ACC112 (cell line): Measurements from ENCODE around the gene GOLGA3.

Experiments used
- H2AFZ ChIP-seq: fragments of 200-600 bp; sonication (generic); one replicate; pipeline ENCODE4 v1.6.0; 2017; ENCODE audit warnings: antibody characterized with exemption, low read length; ENCODE audit not compliant: unreplicated experiment
- H3K27ac ChIP-seq: fragments of 200-600 bp; sonication (generic); 2 replicates; pipeline ENCODE4 v1.5.1; 2014; ENCODE audit warnings: low read depth, mild to moderate bottlenecking, antibody characterized with exemption, low read length, moderate library complexity
- H3K27me3 ChIP-seq: fragments of 200-600 bp; sonication (generic); 2 replicates; pipeline ENCODE4 v1.6.1; 2014; ENCODE audit warnings: mild to moderate bottlenecking, antibody characterized with exemption, low read length, moderate library complexity, mixed read lengths; ENCODE audit not compliant: insufficient read depth
- H3K36me3 ChIP-seq: fragments of 200-600 bp; sonication (generic); 2 replicates; pipeline ENCODE4 v1.6.1; 2016; ENCODE audit warnings: mild to moderate bottlenecking, antibody characterized with exemption, low read length, moderate library complexity, mixed read lengths; ENCODE audit not compliant: insufficient read depth
- H3K4me1 ChIP-seq: fragments of 200-600 bp; sonication (generic); one replicate; pipeline ENCODE4 v1.6.1; 2016; ENCODE audit warnings: low read length, mixed read lengths; ENCODE audit not compliant: insufficient read depth, unreplicated experiment, control insufficient read depth
- H3K4me3 ChIP-seq: fragments of 200-600 bp; sonication (generic); 2 replicates; pipeline ENCODE4 v1.5.1; 2014; ENCODE audit warnings: mild to moderate bottlenecking, low read depth, low read length
- H3K79me2 ChIP-seq: fragments of 200-600 bp; sonication (generic); one replicate; pipeline ENCODE4 v1.6.0; 2016; ENCODE audit warnings: low read length; ENCODE audit not compliant: control insufficient read depth, unreplicated experiment, insufficient read depth

The GOLGA3 gene

GRCh38 chr12:132723764-132724140 is 104.9 kb downstream of the GOLGA3 start:
- Histone ChIP-seq H3K36me3 (peaks cover 61% of the 10 kb centered on the region), H3K4me1 (no peaks in the 10 kb centered on the region), H2AFZ (no peak overlapping the region), H3K27me3 (no peaks in the 10 kb centered on the region), H3K27ac (no peak overlapping the region), H3K79me2 (peaks cover 16% of the 10 kb centered on the region), H3K4me3 (no peak overlapping the region)

GRCh38 chr12:132723015-132723763 is 105.5 kb downstream of the GOLGA3 start:
- Histone ChIP-seq H3K4me1 (no peaks in the 10 kb centered on the region), H3K27ac (no peak overlapping the region), H2AFZ (no peak overlapping the region), H3K27me3 (no peaks in the 10 kb centered on the region), H3K79me2 (peaks cover 12% of the 10 kb centered on the region), H3K36me3 (peaks cover 56% of the 10 kb centered on the region), H3K4me3 (no peak overlapping the region)

- no peak overlapping the region for H3K4me3 ChIP-seq
- no peaks in the 10 kb centered on the region for H3K27me3 ChIP-seq
- H3K79me2 ChIP-seq: peaks cover 6% of the 10 kb centered on the region
- peaks cover 42% of the 10 kb centered on the region; the same call in 1 of the 2 replicates for H3K36me3 ChIP-seq
- H3K4me1 ChIP-seq: no peaks in the 10 kb centered on the region
- H2AFZ ChIP-seq: no peak overlapping the region
- H3K27ac ChIP-seq: no peak overlapping the region
Measured at GRCh38 chr12:132720606-132721345, 107.9 kb downstream of the GOLGA3 start.

DNA sequence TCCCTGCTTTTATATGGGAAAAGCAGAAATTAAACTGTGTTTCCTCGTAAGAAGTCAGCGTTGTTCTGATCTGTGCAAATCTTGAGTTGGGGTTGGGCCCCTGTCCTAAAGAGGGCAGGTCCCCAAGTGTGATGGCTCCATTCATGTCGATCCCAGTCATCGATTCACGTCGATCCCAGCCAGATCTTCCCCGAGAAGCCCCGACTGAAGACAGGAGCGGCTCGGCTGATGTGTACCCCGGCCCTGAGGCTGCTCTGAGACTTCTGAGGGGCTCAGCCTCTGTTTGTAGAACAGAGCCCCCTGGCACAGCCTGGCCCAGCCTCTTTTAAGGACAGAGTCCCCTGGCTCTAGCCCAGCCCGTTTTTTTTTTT is 108.7 kb downstream of the GOLGA3 start:
- Histone ChIP-seq H3K36me3 (peaks cover 34% of the 10 kb centered on the region; the same call in 1 of the 2 replicates), H3K27ac (no peak overlapping the region), H3K27me3 (no peaks in the 10 kb centered on the region)

DNA sequence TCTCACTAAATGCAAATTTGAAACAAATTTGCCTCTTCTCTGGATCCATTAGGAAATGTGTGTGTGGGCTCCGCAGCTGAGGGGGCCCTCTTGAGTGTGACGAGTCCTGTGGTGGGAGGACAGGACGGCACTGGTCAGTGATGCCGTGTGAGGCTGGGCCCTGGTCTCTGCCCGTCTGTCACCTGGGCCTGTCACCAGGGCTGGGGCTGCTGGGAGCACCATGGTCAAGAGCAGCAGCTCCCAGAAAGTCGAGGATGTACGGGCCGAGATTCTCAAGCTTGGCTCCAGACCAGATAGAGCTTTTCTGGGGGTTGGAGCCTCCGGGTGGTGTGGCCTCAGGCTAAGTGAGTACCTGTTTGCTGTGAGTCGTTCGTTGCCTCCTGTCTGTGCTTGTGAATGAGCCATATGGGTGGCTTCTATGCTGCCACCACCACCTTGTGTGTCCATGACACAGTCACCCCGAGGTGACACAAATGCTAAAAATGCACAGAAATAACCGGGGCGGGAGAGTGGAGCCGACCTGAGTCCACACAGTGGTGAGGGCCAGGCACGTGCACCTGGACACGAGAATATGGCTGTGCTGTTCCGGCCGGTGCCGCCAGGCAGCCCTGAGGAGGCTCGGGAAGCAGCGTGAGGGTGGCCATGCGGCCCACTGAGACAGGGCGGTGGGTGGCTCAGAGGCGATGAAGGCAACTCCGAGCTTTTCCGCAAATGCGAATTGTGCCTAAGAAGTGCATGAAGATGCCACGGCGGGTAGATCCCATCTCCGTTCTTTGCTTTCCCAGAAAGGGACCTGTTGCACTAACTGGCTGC is 109.3 kb downstream of the GOLGA3 start:
- peaks cover 7% of the 10 kb centered on the region for H3K79me2 ChIP-seq
- H3K4me3 ChIP-seq: no peak overlapping the region
- H3K36me3 ChIP-seq: peaks cover 30% of the 10 kb centered on the region; the same call in 1 of the 2 replicates
- no peaks in the 10 kb centered on the region for H3K27me3 ChIP-seq
- H3K4me1 ChIP-seq: no peaks in the 10 kb centered on the region
- no peak overlapping the region for H2AFZ ChIP-seq
- H3K27ac ChIP-seq: no peak overlapping the region

More for the DNA sequence above, 108.7 kb downstream of the GOLGA3 start:
- H3K4me1 ChIP-seq: no peaks in the 10 kb centered on the region
- H3K4me3 ChIP-seq: no peak overlapping the region
- H3K79me2 ChIP-seq: peaks cover 1% of the 10 kb centered on the region
- H2AFZ ChIP-seq: no peak overlapping the region
